Measurements from ENCODE around the gene TMEM132E. TPM values are rescaled to one million over a fixed set of nuclear protein-coding genes. Genes with fewer than 3 reads are reported as not detected.

Gene TMEM132E
- total and polyA plus RNA-seq, 2 of the 4 experiments (the other 2 are of a cell fraction), result not detected

DNA sequence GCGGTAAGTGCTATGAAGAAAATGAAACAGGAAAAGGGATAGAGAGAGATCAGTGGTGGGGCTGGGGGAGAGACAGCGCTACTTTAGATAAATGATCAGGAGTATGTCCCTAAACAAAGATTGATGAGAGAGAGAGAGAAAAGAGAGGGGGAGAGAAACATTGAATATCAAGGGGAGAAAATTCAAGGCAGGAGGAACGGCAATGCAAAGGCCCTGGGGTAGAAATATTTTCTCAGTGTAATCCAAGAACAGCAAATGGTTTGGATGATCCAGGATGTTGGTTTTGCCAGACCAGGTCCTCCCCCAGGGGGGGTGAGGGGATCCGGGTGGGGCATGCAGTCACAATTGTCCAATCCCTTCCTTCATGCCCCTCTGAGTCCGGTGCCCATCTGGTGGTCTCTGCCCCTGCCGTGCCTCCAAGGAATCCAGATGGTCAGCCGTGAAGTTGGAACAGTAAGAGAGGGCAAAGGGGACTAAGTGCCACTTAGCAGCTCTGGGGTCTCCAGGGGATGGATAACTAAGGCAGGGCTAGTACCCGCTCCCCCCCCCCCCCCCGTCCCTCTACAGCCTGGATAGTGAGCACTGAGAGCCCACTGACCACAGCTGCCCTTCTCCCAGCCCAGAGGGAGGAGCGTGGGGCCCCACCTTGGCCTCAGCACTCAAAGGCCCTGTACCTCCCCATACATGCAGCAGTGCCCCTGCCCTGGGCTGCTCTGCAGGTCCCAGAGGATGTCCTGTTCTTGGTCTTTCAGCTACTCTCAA is 43.7 kb downstream of the TMEM132E start:
- dilution Hi-C loops (cut with HindIII; ENCODE audit: low sequenced_read_pairs, unreplicated experiment) (no loop called here), intact Hi-C loops (cut with micrococcal nuclease) (no loop called here), in situ Hi-C loops (cut with MboI; ENCODE audit: low sequenced_read_pairs) (no loop called here)
- TF ChIP-seq MAZ (IDR thresholded peaks at IDR 0.05; ENCODE audit: borderline replicate concordance, low read depth, low read length), result no peak
- TF ChIP-seq CEBPB (IDR thresholded peaks at IDR 0.05; ENCODE audit: low read depth, low read length), result no peak
- no peak for TF ChIP-seq RFX5 (IDR thresholded peaks at IDR 0.05; ENCODE audit: low read depth, low read length)
- TF ChIP-seq MAFK (IDR thresholded peaks at IDR 0.05; ENCODE audit: low read depth, low read length), result no peak
- TF ChIP-seq, protein P1, sequence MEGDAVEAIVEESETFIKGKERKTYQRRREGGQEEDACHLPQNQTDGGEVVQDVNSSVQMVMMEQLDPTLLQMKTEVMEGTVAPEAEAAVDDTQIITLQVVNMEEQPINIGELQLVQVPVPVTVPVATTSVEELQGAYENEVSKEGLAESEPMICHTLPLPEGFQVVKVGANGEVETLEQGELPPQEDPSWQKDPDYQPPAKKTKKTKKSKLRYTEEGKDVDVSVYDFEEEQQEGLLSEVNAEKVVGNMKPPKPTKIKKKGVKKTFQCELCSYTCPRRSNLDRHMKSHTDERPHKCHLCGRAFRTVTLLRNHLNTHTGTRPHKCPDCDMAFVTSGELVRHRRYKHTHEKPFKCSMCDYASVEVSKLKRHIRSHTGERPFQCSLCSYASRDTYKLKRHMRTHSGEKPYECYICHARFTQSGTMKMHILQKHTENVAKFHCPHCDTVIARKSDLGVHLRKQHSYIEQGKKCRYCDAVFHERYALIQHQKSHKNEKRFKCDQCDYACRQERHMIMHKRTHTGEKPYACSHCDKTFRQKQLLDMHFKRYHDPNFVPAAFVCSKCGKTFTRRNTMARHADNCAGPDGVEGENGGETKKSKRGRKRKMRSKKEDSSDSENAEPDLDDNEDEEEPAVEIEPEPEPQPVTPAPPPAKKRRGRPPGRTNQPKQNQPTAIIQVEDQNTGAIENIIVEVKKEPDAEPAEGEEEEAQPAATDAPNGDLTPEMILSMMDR (conservative IDR thresholded peaks at IDR 0.05; ENCODE audit: low read depth, low read length), result no peak
- TF ChIP-seq RCOR1 (IDR thresholded peaks at IDR 0.05; ENCODE audit: insufficient replicate concordance, low read length), result no peak
- TF ChIP-seq CHD1 (IDR thresholded peaks at IDR 0.05; ENCODE audit: low read depth, low read length), result no peak
- TF ChIP-seq POLR2A (IDR thresholded peaks at IDR 0.05; ENCODE audit: low read depth, low read length), result no peak
- Histone ChIP-seq H3K27ac (ENCODE audit: insufficient read depth, low read length) (no peak overlapping the region), H4K5ac (ENCODE audit: low read depth, low read length) (no peak overlapping the region), H3K79me1 (ENCODE audit: low read depth in 1 of 2, low read length in 2 of 2) (no peaks in the 10 kb centered on the region), H4K8ac (ENCODE audit: low read depth in 2 of 2, low read length in 2 of 2) (no peak overlapping the region), H3K4me1 (ENCODE audit: control insufficient read depth, insufficient read depth, low read length) (no peaks in the 10 kb centered on the region), H2AFZ (replicated peaks; ENCODE audit: low read length, poor library complexity) (no peak overlapping the region), H2AK9ac (replicated peaks; ENCODE audit: low read depth, low read length, poor library complexity) (no peak overlapping the region), H3K4me2 (ENCODE audit: low read depth, low read length) (no peak overlapping the region), H3K27me3 (ENCODE audit: control insufficient read depth, insufficient read depth, low read length) (peaks cover 20% of the 10 kb centered on the region), H2BK5ac (ENCODE audit: low read depth, low read length, poor library complexity, severe bottlenecking) (no peak overlapping the region), H3K4ac (ENCODE audit: low read depth, low read length) (no peak overlapping the region), H3K9ac (ENCODE audit: low read depth, low read length) (no peak overlapping the region), H2BK20ac (ENCODE audit: low read depth, low read length) (no peak overlapping the region), H3K23ac (ENCODE audit: low read depth, low read length) (no peak overlapping the region), H3K4me3 (ENCODE audit: insufficient read depth, low read depth, low read length) (no peak overlapping the region), H3K56ac (ENCODE audit: extremely low read depth, insufficient read depth, low read length) (no peak overlapping the region), H4K20me1 (ENCODE audit: insufficient read depth, low read length) (no peaks in the 10 kb centered on the region), H3K9me1 (ENCODE audit: insufficient read depth, low read length) (no peaks in the 10 kb centered on the region), H2BK15ac (ENCODE audit: low read depth, low read length) (no peak overlapping the region), H3K14ac (replicated peaks; ENCODE audit: low read depth, low read length) (no peak overlapping the region), H4K91ac (ENCODE audit: insufficient read depth, low read depth, low read length) (no peak overlapping the region), H2BK120ac (ENCODE audit: low read depth, low read length) (no peak overlapping the region), H3K9me3 (ENCODE audit: control insufficient read depth, insufficient read depth, low read length) (no peaks in the 10 kb centered on the region), H3K36me3 (ENCODE audit: control insufficient read depth, insufficient read depth, low read length) (no peaks in the 10 kb centered on the region), H2AK5ac (ENCODE audit: low read depth, low read length) (no peak overlapping the region), H3K18ac (ENCODE audit: low read depth, low read length) (no peak overlapping the region)
- CTCF ChIA-PET, result no interaction called here
- DNase-seq (no peak), ATAC-seq (ENCODE audit: low read depth) (no peak)
- no TSS peak for BruUV-seq (replicated peaks)
- POLR2A ChIA-PET (ENCODE audit: unreplicated experiment), result no interaction called here
- WGBS, 2 experiments (ENCODE audit: extremely low coverage in 2 of 2, insufficient read length in 1 of 2), result 73% methylated on average over 3 of the region's 10 CpGs; no CpG with 5 or more reads in 1 of the 2 experiments

Data from IMR-90 (cell line).